Cardiac fibroblast (primary cell): ENCODE results near the gene TESK2.
A peak's percentile ranks its signal among the peaks of the same experiment; 100 is the strongest.

Experiments used
- DNase-seq, 2 donors: peaks; one replicate each; pipeline versions ENCODE4 v3.0.0 to v3.0.0-alpha.2; 2010; ENCODE audit warnings: low read depth in 2 of 2
- H3K4me3 ChIP-seq, 2 donors: replicated peaks in 1 of 2; 1 replicate in 1 of 2; 2 replicates in 1 of 2; pipeline ENCODE4 v1.5.1; 2011; ENCODE audit warnings: low read depth in 2 of 2, low read length in 2 of 2, mild to moderate bottlenecking in 2 of 2, moderate library complexity in 1 of 2
- TF ChIP-seq, protein P1 (sequence below): IDR thresholded peaks from one replicate; pipeline ENCODE4 v1.5.1; 2011; ENCODE audit warnings: low read depth, mild to moderate bottlenecking, low read length, inconsistent platforms

The TESK2 gene

DNA sequence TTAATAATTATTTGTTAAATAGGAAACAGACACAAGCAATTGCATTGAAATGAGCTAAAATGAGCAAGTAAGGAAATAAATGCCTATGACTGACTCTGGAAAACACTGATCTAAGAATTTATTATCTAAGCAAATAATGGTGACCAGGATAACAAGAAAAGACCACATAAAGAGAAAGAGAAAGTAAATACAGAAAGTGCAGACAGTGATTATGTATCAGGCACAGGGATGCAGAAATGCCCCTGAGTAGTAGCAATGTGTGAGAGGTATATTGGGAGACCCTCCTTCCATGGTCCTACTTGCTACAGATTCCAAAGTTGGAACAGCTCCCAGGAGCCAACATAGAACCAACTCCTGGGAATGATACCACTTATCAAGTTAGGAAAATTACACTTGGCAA, 117.4 kb downstream of the TESK2 start:
- TF ChIP-seq, protein P1, sequence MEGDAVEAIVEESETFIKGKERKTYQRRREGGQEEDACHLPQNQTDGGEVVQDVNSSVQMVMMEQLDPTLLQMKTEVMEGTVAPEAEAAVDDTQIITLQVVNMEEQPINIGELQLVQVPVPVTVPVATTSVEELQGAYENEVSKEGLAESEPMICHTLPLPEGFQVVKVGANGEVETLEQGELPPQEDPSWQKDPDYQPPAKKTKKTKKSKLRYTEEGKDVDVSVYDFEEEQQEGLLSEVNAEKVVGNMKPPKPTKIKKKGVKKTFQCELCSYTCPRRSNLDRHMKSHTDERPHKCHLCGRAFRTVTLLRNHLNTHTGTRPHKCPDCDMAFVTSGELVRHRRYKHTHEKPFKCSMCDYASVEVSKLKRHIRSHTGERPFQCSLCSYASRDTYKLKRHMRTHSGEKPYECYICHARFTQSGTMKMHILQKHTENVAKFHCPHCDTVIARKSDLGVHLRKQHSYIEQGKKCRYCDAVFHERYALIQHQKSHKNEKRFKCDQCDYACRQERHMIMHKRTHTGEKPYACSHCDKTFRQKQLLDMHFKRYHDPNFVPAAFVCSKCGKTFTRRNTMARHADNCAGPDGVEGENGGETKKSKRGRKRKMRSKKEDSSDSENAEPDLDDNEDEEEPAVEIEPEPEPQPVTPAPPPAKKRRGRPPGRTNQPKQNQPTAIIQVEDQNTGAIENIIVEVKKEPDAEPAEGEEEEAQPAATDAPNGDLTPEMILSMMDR = no peak
- DNase-seq = no peak
- no peak overlapping the region for H3K4me3 ChIP-seq

DNA sequence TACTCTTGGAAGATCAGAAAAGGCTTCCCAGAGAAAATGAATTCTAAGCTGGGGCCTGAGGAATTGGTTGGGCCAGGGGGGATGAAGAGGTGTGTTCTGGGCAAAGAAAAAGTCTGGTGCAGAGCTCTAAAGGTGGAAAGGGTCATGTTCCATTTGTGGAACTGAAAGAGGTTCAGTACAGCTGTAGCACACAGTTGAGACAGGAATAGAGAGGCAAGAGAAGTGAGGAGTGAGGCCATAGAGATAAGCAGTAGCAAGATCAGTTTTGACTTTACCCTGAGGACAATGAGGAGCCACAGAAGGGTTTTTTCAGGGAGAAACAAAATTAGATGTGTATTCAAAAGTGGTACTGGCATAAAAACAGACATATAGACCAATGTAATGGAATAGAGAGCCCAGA, 120.4 kb downstream of the TESK2 start:
- DNase-seq = no peak
- TF ChIP-seq, protein P1 = no peak

DNA sequence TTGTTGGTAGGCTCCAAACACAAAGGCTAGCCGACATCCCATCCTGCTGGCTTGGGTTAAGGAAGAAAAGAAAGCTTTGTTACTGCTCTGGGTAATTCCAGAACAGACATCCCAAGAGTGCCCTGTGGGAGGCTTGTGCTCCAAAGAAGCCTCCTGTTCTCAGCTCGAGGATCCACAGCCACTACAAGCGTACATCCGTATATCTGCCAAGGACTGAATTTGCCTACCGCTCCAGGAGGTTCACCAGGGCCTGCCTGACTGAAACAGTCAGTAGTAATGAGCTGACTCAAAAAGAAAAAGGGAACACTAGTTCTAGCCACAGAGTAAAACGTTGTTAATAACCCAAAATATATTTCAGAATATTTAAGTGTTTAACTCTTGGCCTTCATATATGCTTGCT, 125.9 kb downstream of the TESK2 start:
- DNase-seq = no peak
- H3K4me3 ChIP-seq = no peak overlapping the region
- TF ChIP-seq, protein P1 = no peak

More for the DNA sequence above, 120.4 kb downstream of the TESK2 start:
- H3K4me3 ChIP-seq = no peak overlapping the region

DNA sequence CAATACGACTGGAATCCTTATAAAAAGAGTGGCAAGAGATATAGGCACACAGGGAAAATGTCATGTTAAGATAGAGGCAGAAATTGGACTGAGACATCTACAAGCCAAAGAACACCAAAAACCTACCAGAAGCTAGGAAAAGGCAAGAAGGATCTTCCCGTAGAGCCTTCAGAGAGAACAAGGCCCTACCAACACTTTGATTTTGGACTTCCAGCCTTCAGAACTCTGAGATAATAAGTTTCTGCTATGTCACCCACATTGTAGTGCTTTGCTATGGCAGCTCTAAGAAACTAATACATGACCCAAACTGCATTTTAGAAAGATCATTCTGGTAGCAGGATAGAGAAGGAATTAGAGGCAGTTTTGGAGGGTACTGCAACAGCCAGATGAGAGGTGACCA, 126.7 kb downstream of the TESK2 start:
- no peak for DNase-seq
- TF ChIP-seq, protein P1 = no peak
- H3K4me3 ChIP-seq = no peak overlapping the region

DNA sequence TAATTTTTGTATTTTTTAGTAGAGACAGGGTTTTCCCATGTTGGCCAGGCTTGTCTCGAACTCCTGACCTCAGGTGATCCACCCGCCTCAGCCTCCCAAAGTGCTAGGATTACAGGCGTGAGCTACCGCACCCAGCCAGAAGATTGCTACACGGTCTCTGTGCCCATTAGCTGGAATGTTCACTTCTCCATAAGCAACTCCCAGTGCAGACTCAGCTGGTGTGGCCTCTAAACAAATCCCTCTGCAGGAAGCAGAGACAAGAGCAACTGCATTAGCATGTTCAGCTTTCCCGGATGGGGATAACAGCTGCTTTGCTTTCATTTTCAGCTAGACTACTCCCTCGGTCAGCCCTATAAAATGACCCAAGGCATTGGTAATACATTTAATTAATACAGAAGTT, 130.0 kb downstream of the TESK2 start:
- DNase-seq = peak; percentile 74 to 86
- peak overlapping the region in 1 of 2 donors; percentile 28 for H3K4me3 ChIP-seq

DNA sequence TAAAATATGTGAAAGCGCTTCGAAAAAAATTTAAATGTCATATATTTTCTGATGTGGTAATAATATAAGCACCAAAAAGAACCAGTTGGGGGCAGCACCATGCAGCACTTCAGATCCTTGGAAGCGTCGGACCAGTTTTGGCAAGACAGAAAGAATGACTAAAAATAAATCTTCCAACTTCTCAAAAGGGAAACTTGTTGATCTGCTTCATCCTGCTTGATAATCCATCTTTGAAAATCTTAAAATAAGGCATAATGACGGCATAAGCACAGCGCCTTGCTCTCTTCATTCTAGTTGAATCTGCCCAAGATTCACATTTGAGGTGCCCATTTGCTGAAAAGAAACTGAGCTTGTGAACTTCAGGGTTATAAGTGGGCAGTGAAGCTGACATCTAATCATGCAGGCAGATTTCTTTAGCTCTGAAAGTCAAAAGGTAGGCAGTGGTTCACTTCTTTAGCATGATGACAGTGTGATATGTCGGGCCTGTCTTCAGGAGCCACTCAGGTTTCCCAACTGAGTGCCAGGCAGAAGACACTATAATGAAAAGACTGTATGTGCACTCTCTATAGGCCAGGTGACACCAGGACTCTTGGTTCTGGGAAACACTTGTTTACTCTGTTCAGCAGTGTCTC, 131.0 kb downstream of the TESK2 start:
- no peak overlapping the region for H3K4me3 ChIP-seq
- TF ChIP-seq, protein P1 = peak; percentile 60
- DNase-seq = peak; percentile 85 to 87

DNA sequence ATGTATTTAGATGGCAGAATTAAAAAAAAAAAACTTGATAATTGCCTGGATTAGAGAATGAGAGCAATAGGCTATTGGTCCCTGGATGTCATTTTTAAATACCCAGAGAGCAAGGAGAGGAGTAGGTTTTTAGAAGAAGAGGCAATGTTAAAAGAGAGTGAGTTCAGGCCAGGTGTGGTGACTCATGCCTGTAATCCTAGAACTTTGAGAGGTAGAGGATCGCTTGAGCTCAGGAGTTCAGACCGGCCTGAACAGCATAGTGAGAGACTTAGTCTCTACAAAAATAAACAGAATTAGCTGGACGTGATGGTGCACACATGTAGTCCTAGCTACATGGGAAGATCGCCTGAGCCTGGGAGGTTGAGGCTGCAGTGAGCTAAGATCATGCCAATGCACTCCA, 134.8 kb downstream of the TESK2 start:
- TF ChIP-seq, protein P1 = no peak
- DNase-seq = no peak
- H3K4me3 ChIP-seq = no peak overlapping the region
